ENCODE measurements around the gene PRDM11. TPM values are rescaled to one million over a fixed set of nuclear protein-coding genes. Genes with fewer than 3 reads are reported as not detected.

The PRDM11 gene
- total RNA-seq, 2 experiments from 2014 or later = 0.78 to 0.85 TPM

Other genes starting within 250 kb of the PRDM11 start
- gene TP53I11, start 195.8 kb upstream of the PRDM11 start, total RNA-seq = under 1 TPM; 0.73 to 0.81 TPM
- not detected for gene SYT13, start 139.7 kb downstream of the PRDM11 start, total RNA-seq

All from activated CD4-positive, alpha-beta memory T cell treated with anti-CD3 and anti-CD28 coated beads, Interleukin-2, amount 10 ng/mL, durations not matched to agents 7 days and 5 days (primary cell).